RKO (cell line): ENCODE measurements around the gene TOR1B.

ENCODE experiments used
- DNase-seq: peaks from one replicate; pipeline ENCODE4 v3.0.0-alpha.2; 2016; ENCODE audit warnings: low spot score

The TOR1B gene

GRCh38 chr9:129814432-129815223, 11.6 kb downstream of the TOR1B start:
- no peak for DNase-seq

GRCh38 chr9:129815278-129815677, 12.3 kb downstream of the TOR1B start:
- no peak for DNase-seq

- no peak for DNase-seq
These were observed 13.8 kb downstream of the TOR1B start for GRCh38 chr9:129816501-129817435.

GRCh38 chr9:129822898-129823541, 20.0 kb downstream of the TOR1B start:
- peak; percentile 77 for DNase-seq

- no peak for DNase-seq
These were observed 20.6 kb downstream of the TOR1B start for GRCh38 chr9:129823542-129823934.

- DNase-seq: peak; percentile 100
These were observed 21.1 kb downstream of the TOR1B start, which contains the start of gene TOR1A for GRCh38 chr9:129823935-129824601. Gene TOR1A, minus strand, starts transcription at chr9:129824136. Its CDS starts 51 bp downstream, at chr9:129824085.

GRCh38 chr9:129826344-129826743, 23.4 kb downstream of the TOR1B start:
- DNase-seq: no peak

- DNase-seq: no peak
These were observed 23.8 kb downstream of the TOR1B start for GRCh38 chr9:129826759-129827158.

GRCh38 chr9:129828051-129828450, 25.1 kb downstream of the TOR1B start:
- no peak for DNase-seq

GRCh38 chr9:129828969-129829368, 26.0 kb downstream of the TOR1B start:
- no peak for DNase-seq

GRCh38 chr9:129832982-129833381, 30.0 kb downstream of the TOR1B start:
- DNase-seq: peak; percentile 47

GRCh38 chr9:129834489-129835127, 31.6 kb downstream of the TOR1B start:
- DNase-seq: peak; percentile 50

GRCh38 chr9:129835128-129835859, 32.3 kb downstream of the TOR1B start, which contains the start of the genes C9orf78 and USP20:
Gene C9orf78, minus strand, starts transcription at chr9:129835275. Its CDS starts 54 bp downstream, at chr9:129835221.
Gene USP20, plus strand, starts transcription at chr9:129835458. Its CDS starts 17,098 bp downstream, at chr9:129852556.
- DNase-seq: peak; percentile 99

GRCh38 chr9:129835860-129836223, 32.9 kb downstream of the TOR1B start:
- peak; percentile 78 for DNase-seq

GRCh38 chr9:129836311-129837007, 33.5 kb downstream of the TOR1B start:
- DNase-seq: no peak

GRCh38 chr9:129838707-129839259, 35.8 kb downstream of the TOR1B start:
- DNase-seq: peak; percentile 100

- DNase-seq: no peak
These were observed 36.5 kb downstream of the TOR1B start for GRCh38 chr9:129839324-129840023.

- no peak for DNase-seq
These were observed 37.0 kb downstream of the TOR1B start for GRCh38 chr9:129840034-129840433.

- DNase-seq: no peak
These were observed 38.1 kb downstream of the TOR1B start for GRCh38 chr9:129841071-129841470.
